ENCODE measurements around the gene SLC5A11.

The SLC5A11 gene

GRCh38 chr16:24858219-24859041 is 12.7 kb downstream of the SLC5A11 start:
- TF ChIP-seq CTCF (IDR thresholded peaks at IDR 0.05), result no peak

- TF ChIP-seq CTCF (IDR thresholded peaks at IDR 0.05), result no peak
Measured at GRCh38 chr16:24861461-24861860, 15.7 kb downstream of the SLC5A11 start.

- no peak for TF ChIP-seq CTCF (IDR thresholded peaks at IDR 0.05)
Measured at GRCh38 chr16:24863582-24864437, 18.0 kb downstream of the SLC5A11 start.

- no peak for TF ChIP-seq CTCF (IDR thresholded peaks at IDR 0.05)
Measured at GRCh38 chr16:24869033-24869432, 23.3 kb downstream of the SLC5A11 start.

GRCh38 chr16:24871891-24872290 is 26.1 kb downstream of the SLC5A11 start:
- TF ChIP-seq CTCF (IDR thresholded peaks at IDR 0.05), result no peak

- TF ChIP-seq CTCF (IDR thresholded peaks at IDR 0.05), result no peak
Measured at GRCh38 chr16:24873028-24873427, 27.3 kb downstream of the SLC5A11 start.

- TF ChIP-seq CTCF (IDR thresholded peaks at IDR 0.05), result no peak
Measured at GRCh38 chr16:24875466-24875865, 29.7 kb downstream of the SLC5A11 start.

Measured in LNCAP (cell line).